Endothelial cell of umbilical vein (primary cell): ENCODE data around the gene TSEN34. TPM values are rescaled to one million over a fixed set of nuclear protein-coding genes. Genes with fewer than 3 reads are reported as not detected.

Source experiments
- BruUV-seq: library from RNA; stranded (reverse); fragments of 400-500 nt; replicated peaks from 2 replicates; lab custom pipeline; 2021; lab: Mats Ljungman, UMichigan
- CTCF ChIA-PET: fragments of 300-600, 350-600 bp; sonication (Branson Sonifier 250); formaldehyde crosslinking; loops from one replicate; lab custom pipeline; 2021; ENCODE audit warnings: antibody characterized with exemption, inconsistent platforms; lab: Charles Lee
- POLR2A ChIA-PET: fragments of 300-600, 350-600 bp; sonication (Branson Sonifier 250); formaldehyde crosslinking; loops from one replicate; lab custom pipeline; 2021; ENCODE audit warnings: antibody characterized with exemption, inconsistent platforms; lab: Charles Lee
- DNase-seq: peaks from one replicate; pipeline ENCODE4 v3.0.0-alpha.2; 2011; ENCODE audit warnings: low read depth, low spot score
- FAIRE-seq: peaks from 2 replicates; lab custom pipeline; 2011; peaks lifted over from hg19 to GRCh38; lab: Jason Lieb, UNC
- H2AFZ ChIP-seq: 2 replicates; pipeline ENCODE4 v1.6.0; 2012; ENCODE audit warnings: low read depth, low read length, control low read depth, inconsistent platforms
- H3K27ac ChIP-seq: 2 replicates; pipeline ENCODE4 v1.5.1; 2011; ENCODE audit warnings: low read depth, mild to moderate bottlenecking, control low read depth, low read length, moderate library complexity; ENCODE audit not compliant: insufficient read depth
- H3K27me3 ChIP-seq, 2 experiments: 2 replicates each; pipeline versions ENCODE4 v1.6.0 to v1.6.1; 2011; ENCODE audit warnings: low read length in 2 of 2, mixed read lengths in 1 of 2; ENCODE audit not compliant: control insufficient read depth in 2 of 2, insufficient read depth in 2 of 2
- H3K36me3 ChIP-seq, 2 experiments: 2 replicates in 1 of 2; 3 replicates in 1 of 2; pipeline ENCODE4 v1.5.1; 2011; ENCODE audit warnings: low read length in 2 of 2, mild to moderate bottlenecking in 1 of 2, moderate library complexity in 1 of 2; ENCODE audit not compliant: control insufficient read depth in 2 of 2, insufficient read depth in 2 of 2; ENCODE audit errors: extremely low read depth in 1 of 2
- H3K4me1 ChIP-seq: 3 replicates; pipeline ENCODE4 v1.5.1; 2011; ENCODE audit warnings: mild to moderate bottlenecking, low read length; ENCODE audit not compliant: control insufficient read depth, insufficient read depth; ENCODE audit errors: extremely low read depth
- H3K4me2 ChIP-seq: 2 replicates; pipeline ENCODE4 v1.6.1; 2011; ENCODE audit warnings: low read length, control low read depth, mixed read lengths; ENCODE audit not compliant: insufficient read depth
- H3K4me3 ChIP-seq, 3 experiments: fragments of 200-600 bp in 1 of 3; sonication (generic), shearing (Covaris generic) in 1 of 3; replicated peaks in 1 of 3; 2 replicates each; pipeline ENCODE4 v1.5.1; 2011 to 2016; ENCODE audit warnings: control low read depth in 3 of 3, low read length in 3 of 3, mild to moderate bottlenecking in 2 of 3, inconsistent platforms in 1 of 3, low read depth in 1 of 3, moderate library complexity in 1 of 3; ENCODE audit not compliant: insufficient read depth in 1 of 3
- H3K79me2 ChIP-seq: 2 replicates; pipeline ENCODE4 v1.6.0; 2012; ENCODE audit warnings: low read length, inconsistent platforms; ENCODE audit not compliant: control insufficient read depth, insufficient read depth
- H3K9ac ChIP-seq: replicated peaks from 2 replicates; pipeline ENCODE3; 2011; ENCODE audit warnings: low read length, control low read depth; ENCODE audit not compliant: insufficient read depth; ENCODE audit errors: extremely low read depth
- H3K9me1 ChIP-seq: replicated peaks from 3 replicates; pipeline ENCODE4 v1.6.0; 2011; ENCODE audit warnings: mild to moderate bottlenecking, low read length; ENCODE audit not compliant: control insufficient read depth, insufficient read depth; ENCODE audit errors: extremely low read depth
- H3K9me3 ChIP-seq: replicated peaks from 2 replicates; pipeline ENCODE4 v1.5.1; 2012; ENCODE audit warnings: low read length, inconsistent platforms; ENCODE audit not compliant: control insufficient read depth, insufficient read depth
- H4K20me1 ChIP-seq: replicated peaks from 2 replicates; pipeline ENCODE3; 2011; ENCODE audit warnings: mild to moderate bottlenecking, low read length; ENCODE audit not compliant: control insufficient read depth, insufficient read depth; ENCODE audit errors: extremely low read depth
- EZH2 ChIP-seq: IDR thresholded peaks from 2 replicates; pipeline ENCODE4 v1.6.1; 2012; ENCODE audit warnings: borderline replicate concordance, low read depth, mild to moderate bottlenecking, moderate library complexity, low read length, inconsistent platforms; ENCODE audit not compliant: severe bottlenecking
- FOS ChIP-seq: IDR thresholded peaks from 2 replicates; pipeline ENCODE4 v1.6.1; 2011; ENCODE audit warnings: mild to moderate bottlenecking, low read length, moderate library complexity, borderline replicate concordance; ENCODE audit not compliant: insufficient read depth
- GATA2 ChIP-seq: IDR thresholded peaks from 2 replicates; pipeline ENCODE4 v1.7.0; 2011; ENCODE audit warnings: low read depth, mild to moderate bottlenecking, moderate library complexity, mixed read lengths, low read length; ENCODE audit not compliant: insufficient read length, insufficient read depth
- JUN ChIP-seq: IDR thresholded peaks from 2 replicates; pipeline ENCODE4 v1.6.1; 2011; ENCODE audit warnings: borderline replicate concordance, low read depth; ENCODE audit not compliant: insufficient read length, insufficient read depth
- MYC ChIP-seq: IDR thresholded peaks from one replicate; pipeline ENCODE4 v1.6.1; 2011; ENCODE audit warnings: mild to moderate bottlenecking, low read depth, low read length
- POLR2A ChIP-seq: IDR thresholded peaks from 2 replicates; pipeline ENCODE4 v1.6.1; 2012; ENCODE audit warnings: low read depth, mild to moderate bottlenecking, control low read depth, low read length
- POLR2AphosphoS5 ChIP-seq: IDR thresholded peaks from 2 replicates; pipeline ENCODE4 v1.6.1; 2012; ENCODE audit warnings: low read depth, mild to moderate bottlenecking, control low read depth, low read length, moderate library complexity; ENCODE audit not compliant: insufficient read depth
- dilution Hi-C: fragments of 300-500 bp; cut with MboI; formaldehyde crosslinking; loops from one replicate; pipeline ENCODE4 v1.15.0; 2019; ENCODE audit warnings: low sequenced_read_pairs; ENCODE audit not compliant: extremely low pct_ligation_motif_present
- intact Hi-C: fragments of 100-400 bp; cut with micrococcal nuclease; formaldehyde crosslinking; loops from one replicate; pipeline ENCODE4 v1.10.0; 2022
- polyA plus RNA-seq, 4 experiments: library from polyadenylated mRNA; depleted of rRNA in 3 of 4; stranded (reverse) in 3 of 4; unstranded in 1 of 4; fragments of >200 nt; gene quantifications; 2 replicates each; pipeline versions ENCODE4 v1.2.1 to v1.2.3, GENCODE V29; 2011 to 2012; ENCODE audit warnings: missing spikeins in 1 of 4
- total RNA-seq: library from RNA; stranded (reverse); gene quantifications from 2 replicates; pipeline ENCODE4 v1.2.3, GENCODE V29; 2021
- TF ChIP-seq, protein P1 (sequence below): IDR thresholded peaks from 2 replicates; pipeline ENCODE4 v1.6.1; 2011; ENCODE audit not compliant: insufficient read depth, insufficient read length
- TF ChIP-seq, protein P2 (sequence below), 2 donors: IDR thresholded peaks; 1 replicate in 1 of 2; 2 replicates in 1 of 2; pipeline ENCODE4 v1.5.1; 2011; ENCODE audit warnings: low read length in 2 of 2, mild to moderate bottlenecking in 2 of 2, moderate library complexity in 2 of 2, control low read depth in 1 of 2, inconsistent platforms in 1 of 2, low read depth in 1 of 2; ENCODE audit not compliant: insufficient read depth in 1 of 2; ENCODE audit errors: extremely low read depth in 1 of 2

TSEN34 gene
- total and polyA plus RNA-seq, 2 donors (not counting 3 experiments of a cell fraction or from before 2014, with no cell fraction given), result 40.7 to 81.9 TPM

DNA sequence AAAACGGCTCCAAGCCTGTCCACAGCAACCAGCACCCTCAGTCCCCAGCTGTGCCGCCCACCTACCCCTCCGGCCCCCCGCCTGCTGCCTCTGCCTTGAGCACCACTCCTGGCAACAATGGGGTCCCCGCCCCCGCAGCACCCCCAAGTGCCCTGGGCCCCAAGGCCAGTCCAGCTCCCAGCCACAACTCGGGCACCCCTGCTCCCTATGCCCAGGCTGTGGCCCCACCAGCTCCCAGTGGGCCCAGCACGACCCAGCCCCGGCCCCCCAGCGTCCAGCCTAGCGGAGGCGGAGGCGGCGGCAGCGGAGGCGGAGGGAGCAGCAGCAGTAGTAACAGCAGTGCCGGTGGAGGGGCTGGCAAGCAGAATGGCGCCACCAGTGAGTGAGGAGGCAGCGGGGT lies 43.0 kb upstream of the TSEN34 start:
- H3K4me3 ChIP-seq, result no peak overlapping the region
- peaks cover 28 to 78% of the 10 kb centered on the region in 2 experiments for H3K36me3 ChIP-seq
- H3K27ac ChIP-seq, result no peak overlapping the region
- FAIRE-seq (no peak), DNase-seq (no peak)
- H3K4me1 ChIP-seq, result no peaks in the 10 kb centered on the region
- H3K9me1 ChIP-seq, result no peaks in the 10 kb centered on the region
- no peaks in the 10 kb centered on the region for H3K79me2 ChIP-seq
- no peaks in the 10 kb centered on the region for H4K20me1 ChIP-seq
- no peaks in the 10 kb centered on the region for H3K9me3 ChIP-seq
- TF ChIP-seq POLR2A, result no peak
- TF ChIP-seq MYC, result no peak
- TF ChIP-seq, protein P1, sequence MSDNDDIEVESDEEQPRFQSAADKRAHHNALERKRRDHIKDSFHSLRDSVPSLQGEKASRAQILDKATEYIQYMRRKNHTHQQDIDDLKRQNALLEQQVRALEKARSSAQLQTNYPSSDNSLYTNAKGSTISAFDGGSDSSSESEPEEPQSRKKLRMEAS, result no peak
- no peak for TF ChIP-seq FOS
- TF ChIP-seq JUN, result no peak
- no peak for TF ChIP-seq GATA2
- TF ChIP-seq, protein P2, sequence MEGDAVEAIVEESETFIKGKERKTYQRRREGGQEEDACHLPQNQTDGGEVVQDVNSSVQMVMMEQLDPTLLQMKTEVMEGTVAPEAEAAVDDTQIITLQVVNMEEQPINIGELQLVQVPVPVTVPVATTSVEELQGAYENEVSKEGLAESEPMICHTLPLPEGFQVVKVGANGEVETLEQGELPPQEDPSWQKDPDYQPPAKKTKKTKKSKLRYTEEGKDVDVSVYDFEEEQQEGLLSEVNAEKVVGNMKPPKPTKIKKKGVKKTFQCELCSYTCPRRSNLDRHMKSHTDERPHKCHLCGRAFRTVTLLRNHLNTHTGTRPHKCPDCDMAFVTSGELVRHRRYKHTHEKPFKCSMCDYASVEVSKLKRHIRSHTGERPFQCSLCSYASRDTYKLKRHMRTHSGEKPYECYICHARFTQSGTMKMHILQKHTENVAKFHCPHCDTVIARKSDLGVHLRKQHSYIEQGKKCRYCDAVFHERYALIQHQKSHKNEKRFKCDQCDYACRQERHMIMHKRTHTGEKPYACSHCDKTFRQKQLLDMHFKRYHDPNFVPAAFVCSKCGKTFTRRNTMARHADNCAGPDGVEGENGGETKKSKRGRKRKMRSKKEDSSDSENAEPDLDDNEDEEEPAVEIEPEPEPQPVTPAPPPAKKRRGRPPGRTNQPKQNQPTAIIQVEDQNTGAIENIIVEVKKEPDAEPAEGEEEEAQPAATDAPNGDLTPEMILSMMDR (IDR thresholded peaks at IDR 0.05; ENCODE audit: extremely low read depth in 1 of 2, insufficient read depth in 1 of 2, low read depth in 1 of 2, low read length in 2 of 2), result no peak
- TF ChIP-seq EZH2, result no peak
- no peak for TF ChIP-seq POLR2AphosphoS5
- dilution Hi-C loops (no loop called here), intact Hi-C loops (no loop called here)
- CTCF ChIA-PET, result interaction anchor here (1.2 to 2.1 kb wide), 2 partner anchors 11 to 20 kb away, joined by 3 to 6 read pairs; partner anchors contain the start of gene CNOT3
- no peaks in the 10 kb centered on the region for H3K27me3 ChIP-seq
- no peak overlapping the region for H3K9ac ChIP-seq
- no peak overlapping the region for H2AFZ ChIP-seq
- TSS peak; percentile 6 for BruUV-seq
- no peak overlapping the region for H3K4me2 ChIP-seq
- POLR2A ChIA-PET, result interaction anchor here (0.7 kb wide), 1 partner anchor 9 kb away, joined by 4 read pairs; no protein-coding TSS in a partner anchor
